Measurements from ENCODE around the gene SIGMAR1. TPM values are rescaled to one million over a fixed set of nuclear protein-coding genes. Genes with fewer than 3 reads are reported as not detected.
A peak's percentile ranks its signal among the peaks of the same experiment; 100 is the strongest.

SIGMAR1 gene
- total RNA-seq, 4 donors from 2014 or later, result 73.4 to 90.3 (median 83.9) TPM

- Histone ChIP-seq H3K27ac (replicated peaks in 1 of 4) (peak overlapping the region; percentile 28 to 72 (median 48)), H3K4me3 (no peak overlapping the region), H3K36me3 (no peaks in the 10 kb centered on the region), H3K9me3 (no peaks in the 10 kb centered on the region), H3K27me3 (peaks cover 0 to 50% (median 5%) of the 10 kb centered on the region in 4 donors), H3K4me1 (peaks cover 31 to 54% (median 51%) of the 10 kb centered on the region in 4 donors)
- intact Hi-C loops (cut with DNase I), result loop anchor here (10.0 kb wide), 2 partner anchors 61 to 159 kb away; partner anchors contain the start of gene IL11RA
- DNase-seq (ENCODE audit: extremely low spot score), result no peak
- 60% methylated on average over 9 of the region's 9 CpGs for WGBS
- no peak for TF ChIP-seq POLR2A (IDR thresholded peaks at IDR 0.05; ENCODE audit: low read depth)
- no peak for TF ChIP-seq POLR2AphosphoS5 (IDR thresholded peaks at IDR 0.05)
- TF ChIP-seq EP300 (IDR thresholded peaks at IDR 0.05), result no peak
- no peak for TF ChIP-seq CTCF (IDR thresholded peaks at IDR 0.05)
Measured at GRCh38 chr9:34594177-34594576, 43.4 kb downstream of the SIGMAR1 start.

GRCh38 chr9:34592895-34593601 is 44.5 kb downstream of the SIGMAR1 start:
- TF ChIP-seq CTCF (IDR thresholded peaks at IDR 0.05) (no peak), POLR2A (IDR thresholded peaks at IDR 0.05; ENCODE audit: low read depth) (no peak), EP300 (IDR thresholded peaks at IDR 0.05) (no peak), POLR2AphosphoS5 (IDR thresholded peaks at IDR 0.05) (no peak)
- Histone ChIP-seq H3K36me3 (no peaks in the 10 kb centered on the region), H3K27me3 (peaks cover 4 to 61% (median 15%) of the 10 kb centered on the region in 4 donors), H3K27ac (replicated peaks in 1 of 4) (peak overlapping the region; percentile 15 to 72 (median 48)), H3K9me3 (no peaks in the 10 kb centered on the region), H3K4me3 (peak overlapping the region in 3 of 4 donors; percentile 13 to 30 (median 22)), H3K4me1 (peaks cover 39 to 63% (median 60%) of the 10 kb centered on the region in 4 donors)
- whole genome bisulfite sequencing, result 27% methylated on average over 3 of the region's 26 CpGs
- intact Hi-C loops (cut with DNase I), result loop anchor here (10.0 kb wide), 2 partner anchors 62 to 158 kb away; partner anchors contain the start of gene IL11RA
- DNase-seq (ENCODE audit: extremely low spot score), result no peak

DNA sequence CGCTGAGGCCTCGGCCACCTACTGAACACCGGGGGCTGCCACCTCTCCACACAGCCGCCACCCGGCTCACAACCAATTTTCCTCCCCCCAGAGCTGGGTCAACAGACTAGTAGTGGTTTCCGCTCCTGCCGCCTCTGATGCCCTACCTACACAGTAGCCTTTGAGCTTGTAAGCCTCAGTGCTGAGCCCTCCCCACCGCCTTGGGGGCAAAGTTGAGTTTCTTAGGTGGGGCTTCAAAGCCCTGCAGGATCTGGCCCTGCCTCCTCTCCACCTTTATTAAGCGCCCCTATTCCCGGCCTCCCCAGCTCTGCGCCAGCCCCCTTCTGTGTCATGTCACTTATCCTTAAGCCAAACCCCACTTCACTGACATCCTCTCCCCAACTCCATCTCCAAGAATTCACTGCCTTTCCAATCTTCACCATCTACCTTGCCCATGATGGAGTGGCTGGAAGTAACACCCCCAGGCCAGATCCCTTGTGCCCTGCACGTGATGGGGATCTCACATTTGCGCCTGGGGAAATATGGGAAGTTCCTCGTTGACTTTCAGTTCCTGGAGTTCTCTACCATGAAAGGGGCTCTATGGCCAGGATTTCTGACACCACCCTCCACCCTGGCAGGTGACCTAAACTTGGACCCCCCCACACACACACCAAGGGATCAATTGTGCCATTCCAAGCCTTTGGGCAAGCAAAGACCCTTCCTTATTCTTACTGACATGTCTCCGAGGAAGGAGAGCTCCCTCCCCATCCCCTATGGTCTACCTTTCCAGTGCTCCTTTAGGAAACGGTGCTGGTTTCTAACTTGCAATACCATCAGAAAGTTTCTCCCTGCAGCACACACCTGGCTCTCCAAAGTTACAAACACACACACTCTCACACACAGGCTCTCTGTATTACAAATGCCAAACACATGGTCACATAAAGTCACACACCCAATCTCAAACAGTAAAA is 45.4 kb downstream of the SIGMAR1 start:
- Histone ChIP-seq H3K36me3 (no peaks in the 10 kb centered on the region), H3K4me3 (peak overlapping the region in 1 of 4 donors; percentile 72), H3K9me3 (no peaks in the 10 kb centered on the region), H3K4me1 (peaks cover 39 to 63% (median 60%) of the 10 kb centered on the region in 4 donors), H3K27ac (replicated peaks in 1 of 4) (no peak overlapping the region), H3K27me3 (peaks cover 4 to 70% (median 18%) of the 10 kb centered on the region in 4 donors)
- intact Hi-C loops (cut with DNase I), result loop anchor here (1.0 to 10.0 kb wide), 4 partner anchors 44 to 189 kb away; partner anchors contain the start of gene IL11RA
- WGBS, result 42% methylated on average over 12 of the region's 16 CpGs
- TF ChIP-seq CTCF (IDR thresholded peaks at IDR 0.05) (no peak), POLR2A (IDR thresholded peaks at IDR 0.05; ENCODE audit: low read depth) (no peak), POLR2AphosphoS5 (IDR thresholded peaks at IDR 0.05) (no peak), EP300 (IDR thresholded peaks at IDR 0.05) (no peak)
- no peak for DNase-seq (ENCODE audit: extremely low spot score)

GRCh38 chr9:34591248-34591916 is 46.2 kb downstream of the SIGMAR1 start:
- peaks cover 39 to 63% (median 60%) of the 10 kb centered on the region in 4 donors for H3K4me1 ChIP-seq
- H3K27me3 ChIP-seq, result peaks cover 4 to 78% (median 26%) of the 10 kb centered on the region in 4 donors
- H3K9me3 ChIP-seq, result no peaks in the 10 kb centered on the region
- DNase-seq (ENCODE audit: extremely low spot score), result peak; percentile 95
- 43% methylated on average over 17 of the region's 60 CpGs for WGBS
- TF ChIP-seq CTCF (IDR thresholded peaks at IDR 0.05) (peak; percentile 86 to 96 (median 87)), POLR2AphosphoS5 (IDR thresholded peaks at IDR 0.05) (peak in 1 of 2 donors; percentile 47), POLR2A (IDR thresholded peaks at IDR 0.05; ENCODE audit: low read depth) (no peak), EP300 (IDR thresholded peaks at IDR 0.05) (no peak)
- H3K36me3 ChIP-seq, result no peaks in the 10 kb centered on the region
- peak overlapping the region in 2 of 4 donors; percentile 10 to 45 for H3K27ac ChIP-seq (replicated peaks in 1 of 4)
- peak overlapping the region; percentile 62 to 72 (median 64) for H3K4me3 ChIP-seq
- intact Hi-C loops (cut with DNase I), result loop anchor here (1.0 to 10.0 kb wide), 4 partner anchors 43 to 189 kb away; partner anchors contain the start of gene IL11RA
